ENCODE results near the gene WWC2.
"Not testable (repeated sequence)": the region's sequence is repeated elsewhere in the genome, so short reads cannot be mapped to it uniquely, and the experiment has no call there.

The WWC2 gene

DNA sequence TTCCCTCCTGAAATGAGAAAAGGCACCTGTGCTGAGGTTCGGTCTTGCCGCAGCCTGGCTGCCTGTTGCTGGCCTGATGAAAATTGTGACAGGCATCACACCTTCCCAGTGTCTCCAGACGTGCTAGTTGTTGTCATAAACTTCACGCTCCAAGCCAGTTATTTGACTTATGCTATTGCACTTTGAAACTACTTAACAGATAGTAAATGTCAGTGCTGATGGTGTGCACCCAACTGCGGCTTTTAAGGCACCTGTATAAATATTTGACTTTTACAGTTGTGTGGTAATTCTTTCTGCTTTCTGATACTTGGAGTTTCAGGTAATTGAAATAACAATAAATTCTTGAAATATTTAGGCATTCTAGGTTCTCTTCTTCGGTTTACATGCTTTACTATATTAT lies 1.8 kb downstream of the WWC2 start:
- DNase-seq (ENCODE audit: low spot score) = no peak

DNA sequence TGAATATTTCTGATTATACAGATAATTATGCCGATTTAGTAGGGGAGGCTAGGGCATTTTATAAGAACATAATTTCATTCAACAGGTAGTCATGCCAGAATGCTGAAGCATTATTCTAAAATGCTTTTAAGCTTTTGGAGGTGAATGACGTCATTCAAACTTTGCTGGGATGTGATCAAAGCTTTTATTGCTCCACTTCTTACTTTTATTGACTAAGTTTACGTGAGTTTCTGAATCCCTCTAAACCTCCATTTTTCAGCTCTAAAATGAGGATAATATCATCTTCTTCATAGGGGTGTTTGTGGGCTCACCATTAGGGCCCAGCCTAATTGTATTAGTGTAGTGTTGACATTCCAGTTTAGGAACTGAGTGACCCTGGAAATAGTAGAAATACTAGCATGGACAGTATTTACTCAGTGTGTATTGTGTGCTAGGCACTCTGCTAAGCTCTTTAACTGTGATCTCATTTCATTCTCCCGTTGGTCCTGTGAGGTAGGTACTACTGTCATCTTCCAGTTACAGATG lies 3.0 kb downstream of the WWC2 start:
- DNase-seq (ENCODE audit: low spot score) = no peak

DNA sequence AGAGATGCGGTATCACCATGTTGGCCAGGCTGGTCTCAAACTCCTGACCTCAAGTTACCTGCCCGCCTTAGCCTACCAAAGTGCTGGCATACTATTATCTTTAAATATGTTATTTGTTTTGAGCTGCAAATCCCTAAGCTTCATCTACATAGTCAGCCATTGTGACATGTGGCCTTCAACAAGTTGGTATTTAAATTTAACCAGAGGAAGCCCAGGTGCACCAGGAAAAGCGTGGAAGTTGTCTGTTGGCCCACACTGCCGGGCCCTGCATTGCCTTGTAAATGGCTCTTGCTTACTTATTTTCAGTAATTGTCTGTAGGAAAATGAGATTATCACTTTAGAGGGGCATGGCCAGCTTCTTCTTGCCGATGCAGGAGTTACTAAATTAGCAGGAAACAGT lies 6.0 kb downstream of the WWC2 start:
- DNase-seq (ENCODE audit: low spot score) = no peak

DNA sequence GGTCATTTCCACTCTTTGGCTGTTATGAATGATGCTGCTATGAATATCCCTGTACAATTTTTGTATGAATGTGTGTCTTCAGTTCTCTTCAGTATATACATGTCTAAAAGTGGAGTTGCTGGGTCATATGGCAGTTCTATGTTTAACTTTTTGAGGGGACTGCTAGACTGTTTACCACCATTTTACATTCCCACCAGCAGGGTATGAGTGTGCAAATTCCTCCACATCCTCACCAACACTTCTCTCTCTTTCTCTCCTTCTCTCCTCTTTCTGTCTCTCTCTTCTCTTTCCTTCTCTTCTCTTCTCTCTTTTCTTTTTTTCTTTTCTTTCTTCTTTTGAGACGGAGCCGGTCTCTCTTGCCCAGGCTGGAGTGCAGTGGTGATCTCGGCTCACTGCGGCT lies 7.8 kb downstream of the WWC2 start:
- no peak for DNase-seq (ENCODE audit: low spot score)

DNA sequence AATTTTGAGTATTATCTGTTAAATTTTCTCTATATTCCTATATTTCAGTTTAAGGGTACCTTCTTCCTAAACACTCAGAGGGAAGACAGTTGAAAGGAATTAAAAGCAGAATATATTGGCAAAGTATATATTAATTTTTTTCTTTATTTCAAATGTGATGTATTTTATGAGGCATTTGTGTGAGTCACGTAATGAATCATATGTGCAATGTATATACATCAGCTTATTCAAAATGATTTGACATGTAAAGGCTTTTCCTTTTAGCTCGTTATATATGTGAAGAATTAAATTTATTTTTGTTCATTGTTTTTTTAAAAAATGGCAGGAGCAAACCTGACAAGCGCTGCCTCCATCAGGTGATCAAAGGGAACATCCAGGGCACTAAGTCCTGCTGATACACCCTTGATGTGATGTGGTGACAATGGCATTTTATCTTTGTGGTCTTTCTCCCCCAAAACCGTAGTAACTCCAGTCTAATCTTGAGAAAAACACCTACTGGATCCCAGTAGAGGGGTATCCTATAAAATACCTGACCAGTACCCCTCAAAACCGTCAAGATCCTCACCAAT lies 8.9 kb downstream of the WWC2 start:
- no peak for DNase-seq (ENCODE audit: low spot score)

DNA sequence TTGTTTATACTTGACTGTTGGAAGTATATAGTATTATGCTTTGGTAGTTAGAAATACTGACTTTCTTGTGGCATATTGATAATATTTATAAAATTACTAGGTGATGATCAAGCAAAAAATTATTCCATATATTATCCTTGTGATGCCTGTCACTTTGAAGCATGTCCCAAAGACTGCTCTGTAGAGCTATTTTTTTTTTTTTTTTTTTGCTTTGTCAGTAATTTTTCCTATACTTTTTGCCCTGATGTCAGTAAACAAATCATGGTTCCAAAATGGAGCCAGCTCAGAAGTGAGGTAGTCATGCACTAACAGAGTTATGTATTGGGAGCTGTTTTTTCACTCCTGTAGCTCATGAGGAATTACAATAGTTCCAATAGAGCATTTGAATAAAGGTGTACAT lies 11.2 kb downstream of the WWC2 start:
- no peak for DNase-seq (ENCODE audit: low spot score)

DNA sequence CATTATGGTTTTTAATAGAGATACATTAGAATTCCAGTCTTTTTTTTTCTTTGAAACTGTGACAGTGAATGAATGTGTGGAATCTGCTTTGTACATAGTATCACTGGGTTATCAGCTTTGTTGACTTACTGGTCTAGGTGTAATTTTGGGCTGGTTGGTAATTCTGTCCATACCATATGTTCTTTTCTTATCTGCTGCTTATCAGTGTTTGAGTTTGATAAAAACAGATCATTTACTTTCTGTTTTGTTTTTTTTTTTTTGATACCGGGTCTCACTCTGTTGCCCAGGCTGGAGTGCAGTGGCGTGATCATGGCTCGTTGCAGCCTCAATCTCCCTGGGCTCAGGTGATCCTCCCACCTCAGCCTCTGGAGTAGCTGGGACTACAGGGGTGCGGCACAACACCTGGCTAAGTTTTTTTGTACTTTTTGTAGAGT lies 12.4 kb downstream of the WWC2 start:
- DNase-seq (ENCODE audit: low spot score) = no peak

DNA sequence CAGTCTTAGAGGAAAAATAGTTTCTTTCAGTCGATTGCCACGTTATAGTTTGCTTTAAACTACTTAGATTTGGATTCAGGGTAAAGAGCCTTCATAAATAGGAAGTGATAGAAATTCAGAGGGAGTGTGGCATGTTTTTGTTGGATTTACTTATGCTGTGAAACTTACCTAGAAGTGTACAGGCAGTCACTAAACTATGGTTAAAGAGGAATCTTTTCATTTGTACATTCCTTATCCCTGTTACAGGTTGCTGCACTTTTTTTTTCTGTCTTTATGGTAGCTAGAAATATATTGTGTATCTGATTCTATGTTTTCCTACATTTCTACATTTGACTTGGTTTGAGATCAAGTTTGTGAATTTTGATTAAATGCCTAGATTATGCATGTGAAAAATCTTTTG lies 19.1 kb downstream of the WWC2 start:
- DNase-seq (ENCODE audit: low spot score) = no peak

DNA sequence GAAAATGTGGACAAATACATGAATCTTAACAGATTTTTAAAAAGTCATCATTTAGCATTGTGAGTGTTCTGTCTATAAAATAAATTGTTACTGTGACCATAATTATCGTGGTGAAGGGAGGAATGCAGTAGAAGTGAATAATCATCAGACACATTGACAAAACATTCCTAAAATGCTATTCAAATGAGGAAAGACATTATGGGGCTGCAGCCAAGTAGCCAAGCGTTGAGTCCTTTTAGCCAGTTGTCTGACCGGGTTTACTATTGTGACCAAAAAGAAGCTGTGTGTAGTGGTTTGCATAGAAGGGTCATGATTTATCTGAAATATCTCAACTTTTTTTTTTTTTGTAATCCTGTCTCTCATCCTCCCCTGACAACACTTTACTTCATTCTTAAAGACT lies 19.5 kb downstream of the WWC2 start:
- peak; percentile 29 for DNase-seq (ENCODE audit: low spot score)

DNA sequence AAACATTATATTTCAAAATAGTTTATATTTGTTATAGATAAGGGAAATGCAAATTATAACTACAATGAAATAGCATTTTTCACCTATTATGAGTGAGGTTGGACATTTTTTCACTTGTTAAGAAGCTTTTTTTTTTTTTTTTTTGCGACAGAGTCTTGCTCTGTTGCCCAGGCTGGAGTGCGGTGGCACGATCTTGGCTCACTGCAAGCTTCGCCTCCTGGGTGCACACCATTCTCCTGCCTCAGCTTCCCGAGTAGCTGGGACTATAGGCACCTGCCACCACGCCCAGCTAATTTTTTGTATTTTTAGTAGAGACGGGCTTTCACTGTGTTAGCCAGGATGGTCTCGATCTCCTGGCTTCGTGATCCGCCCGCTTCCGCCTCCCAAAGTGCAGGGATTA lies 22.6 kb downstream of the WWC2 start:
- DNase-seq (ENCODE audit: low spot score) = not testable (repeated sequence)

DNA sequence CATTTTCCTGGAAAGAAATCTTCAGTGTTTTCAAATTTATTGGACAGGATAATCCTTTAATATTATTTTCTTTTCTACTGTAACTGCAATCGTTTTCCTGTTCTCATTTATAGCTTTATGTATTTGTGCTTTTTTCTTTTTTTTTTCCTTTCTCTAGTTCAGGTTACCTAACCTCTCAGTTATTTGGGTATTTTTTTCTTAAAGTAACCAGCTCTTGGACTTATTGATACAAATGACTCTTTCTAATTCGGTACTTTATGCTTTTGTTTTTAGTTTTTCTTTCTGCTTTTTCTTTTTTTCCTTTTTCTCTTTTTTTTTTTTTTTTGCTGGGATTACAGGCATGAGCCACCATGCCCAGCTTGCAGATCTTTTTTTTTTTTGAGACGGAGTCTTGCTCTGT lies 25.2 kb downstream of the WWC2 start:
- DNase-seq (ENCODE audit: low spot score) = no peak

DNA sequence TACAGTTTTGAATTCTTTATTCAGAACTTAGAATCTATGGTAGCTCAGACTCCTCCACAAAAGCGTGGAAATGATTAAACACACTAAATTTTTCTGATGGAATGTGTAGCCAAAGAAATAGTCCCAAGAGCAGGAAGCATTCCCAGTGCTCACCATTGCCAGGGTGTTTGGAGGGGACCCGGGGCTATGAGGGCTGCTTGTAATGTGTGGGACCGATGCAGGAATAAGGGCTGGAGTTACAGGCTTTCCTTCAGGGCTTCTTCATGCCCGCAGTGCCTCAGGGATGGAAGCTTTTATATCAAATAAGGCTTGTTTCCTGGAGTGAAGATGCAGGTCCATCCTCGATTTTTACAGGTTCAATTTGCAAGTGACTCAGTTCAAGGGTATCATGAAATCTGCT lies 25.8 kb downstream of the WWC2 start:
- DNase-seq (ENCODE audit: low spot score) = no peak

DNA sequence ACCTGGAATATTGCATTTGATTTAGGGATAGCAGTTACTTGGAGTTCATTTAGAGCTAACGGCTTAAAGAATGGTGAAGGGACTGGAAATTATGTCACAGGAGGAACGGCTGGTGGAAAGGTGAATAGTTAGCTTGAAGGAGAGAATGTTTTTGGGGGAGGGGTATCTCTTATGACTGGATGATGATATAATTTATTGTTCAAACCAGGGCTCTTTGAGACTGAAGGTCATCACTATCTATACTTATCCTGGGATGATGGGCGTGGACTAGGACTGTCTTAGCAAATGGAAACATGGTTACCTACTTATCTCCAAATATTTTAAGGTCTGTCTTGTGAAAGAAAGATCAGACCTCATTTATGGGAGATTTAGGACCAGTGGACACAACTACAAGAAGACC lies 30.1 kb downstream of the WWC2 start:
- DNase-seq (ENCODE audit: low spot score) = no peak

DNA sequence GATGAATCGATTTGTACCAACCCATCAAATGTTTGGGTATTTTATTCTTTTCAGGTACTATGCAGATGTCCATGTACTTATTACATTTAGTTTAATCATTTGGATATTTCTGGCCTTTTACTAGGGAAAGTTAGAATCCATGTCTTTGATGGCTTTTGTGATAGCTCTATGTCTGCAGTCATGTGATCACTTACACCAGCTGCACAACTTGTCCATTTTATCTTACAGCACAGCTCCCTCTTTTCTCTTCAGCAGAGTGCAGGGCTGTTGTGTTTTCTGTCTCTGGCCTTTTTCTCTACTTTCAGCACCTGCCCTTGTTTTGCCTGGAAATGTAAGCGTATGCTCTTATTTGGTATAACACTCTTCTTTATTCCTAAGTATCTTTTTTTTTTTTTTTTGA lies 30.6 kb downstream of the WWC2 start:
- no peak for DNase-seq (ENCODE audit: low spot score)

DNA sequence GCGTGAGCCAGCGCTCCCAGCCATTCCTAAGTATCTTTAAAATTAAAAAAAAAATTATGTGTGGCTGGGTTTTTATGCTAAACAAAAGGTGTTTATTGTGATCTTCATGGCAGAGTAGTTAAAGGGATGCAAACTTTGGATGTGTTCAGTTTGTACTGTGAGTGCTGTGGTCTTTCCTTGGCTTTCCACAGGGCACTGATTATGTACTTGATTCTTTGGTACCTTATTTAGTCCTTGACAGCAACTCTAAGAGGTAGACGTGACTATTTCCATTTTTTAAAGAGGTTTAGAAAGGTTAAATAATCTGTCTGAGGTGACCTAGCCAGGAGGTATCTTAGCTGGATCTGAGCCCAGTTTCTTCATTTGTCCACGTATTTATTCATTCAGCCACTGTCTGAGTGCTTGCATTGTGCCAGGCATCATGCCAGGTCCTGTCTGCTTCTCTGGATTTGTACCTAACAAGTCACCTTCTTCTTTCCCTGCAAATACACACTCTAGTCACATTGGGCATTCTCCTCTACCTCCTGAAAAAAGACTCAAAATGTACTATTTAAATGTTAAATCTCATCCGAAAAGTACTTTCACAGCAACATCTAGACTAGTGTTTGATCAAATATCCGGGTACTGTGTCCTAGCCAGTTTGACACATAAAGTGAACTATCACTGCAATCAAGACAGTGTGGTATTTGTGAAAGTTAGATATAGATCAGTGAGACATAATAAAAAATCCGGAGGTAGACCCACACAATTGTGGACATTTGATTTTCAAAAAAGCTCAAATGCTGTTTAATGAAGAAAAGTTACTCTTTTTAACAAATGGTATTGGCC lies 31.5 kb downstream of the WWC2 start:
- peak; percentile 50 for DNase-seq (ENCODE audit: low spot score)

DNA sequence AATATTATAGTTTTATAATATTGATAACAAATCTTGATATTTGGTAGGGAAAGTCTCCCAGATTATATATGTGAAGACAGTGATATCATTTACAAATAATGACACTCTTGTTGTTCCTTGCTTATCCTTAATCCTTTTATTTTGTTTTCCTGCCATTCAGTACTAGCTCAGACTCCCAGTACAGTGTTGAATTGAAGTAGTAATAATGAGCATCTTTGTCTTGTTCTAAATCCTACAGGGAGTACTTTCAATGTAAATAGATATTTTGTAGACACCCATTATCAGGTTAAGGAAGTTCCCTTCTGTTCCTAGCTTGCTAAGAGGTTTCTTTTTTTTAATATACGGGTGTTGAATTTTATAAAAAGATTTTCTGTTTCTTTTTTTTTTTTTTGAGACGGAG lies 33.0 kb downstream of the WWC2 start:
- no peak for DNase-seq (ENCODE audit: low spot score)

DNA sequence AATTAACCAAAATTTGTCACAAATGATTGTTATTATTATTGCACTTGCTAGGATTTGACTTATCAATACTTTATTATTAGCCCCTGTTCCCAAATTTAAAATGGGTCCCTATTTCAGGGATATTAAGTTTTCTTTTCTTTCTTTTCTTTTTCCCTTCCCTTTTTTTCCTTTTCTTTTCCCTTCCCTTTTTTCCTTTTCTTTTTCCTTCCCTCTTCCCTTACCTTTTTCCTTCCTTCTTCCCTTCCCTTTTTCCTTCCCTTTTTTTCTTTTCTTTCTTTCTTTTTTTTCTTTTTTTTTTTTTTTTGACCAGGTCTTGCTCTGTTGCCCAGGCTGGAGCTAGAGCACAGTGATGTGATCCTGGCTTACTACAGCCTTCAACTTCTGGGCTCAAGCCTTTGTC lies 33.8 kb downstream of the WWC2 start:
- no peak for DNase-seq (ENCODE audit: low spot score)

DNA sequence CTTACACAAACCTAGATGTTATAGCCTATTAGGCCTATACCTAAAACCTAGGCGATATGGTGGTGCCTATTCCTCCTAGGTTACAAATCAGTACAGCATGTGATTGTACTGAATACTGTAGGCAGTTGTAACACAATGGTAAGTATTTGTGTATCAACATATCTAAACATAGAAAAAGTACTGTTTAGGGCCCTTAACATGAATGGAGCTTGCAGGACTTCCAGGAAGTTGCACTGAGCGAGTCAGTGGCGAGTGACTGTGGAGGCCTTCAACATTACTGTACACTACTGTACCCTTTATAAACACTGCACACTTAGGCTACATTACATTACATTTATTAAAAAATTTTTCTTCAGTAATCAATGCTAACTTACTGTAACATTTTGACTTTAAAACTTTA lies 37.8 kb downstream of the WWC2 start:
- no peak for DNase-seq (ENCODE audit: low spot score)

DNA sequence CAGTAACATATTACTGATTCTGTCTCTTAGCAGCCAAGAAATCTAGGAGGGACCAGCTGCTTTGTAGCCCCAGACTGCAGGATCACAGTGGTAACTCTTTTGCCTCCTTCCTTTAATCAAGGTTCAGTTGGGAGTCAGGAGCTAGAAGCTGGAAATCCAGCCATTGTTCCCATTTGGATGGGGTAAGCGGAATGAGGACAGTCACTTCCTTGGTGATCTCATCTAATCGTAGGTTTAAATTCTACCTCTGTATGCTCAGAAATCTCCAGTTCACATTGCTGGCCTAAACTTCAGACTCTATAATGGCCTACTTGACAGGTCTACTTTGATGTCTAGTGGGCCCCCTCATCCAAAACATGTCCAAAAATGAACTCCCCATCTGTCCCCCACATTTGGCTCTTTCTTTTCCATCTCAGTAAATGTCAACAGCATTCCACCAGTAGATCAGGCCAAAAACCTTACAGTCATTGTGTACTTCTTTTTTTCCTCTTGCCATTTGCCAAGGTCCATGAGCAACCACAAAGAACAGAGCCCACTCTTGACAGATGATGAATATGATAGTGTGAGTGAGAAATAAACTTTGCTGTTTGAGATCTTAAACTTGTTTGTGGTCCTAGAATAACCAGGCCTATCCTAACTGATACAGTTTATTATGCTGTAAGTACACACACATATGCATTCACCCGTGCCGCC lies 40.1 kb downstream of the WWC2 start:
- DNase-seq (ENCODE audit: low spot score) = no peak

DNA sequence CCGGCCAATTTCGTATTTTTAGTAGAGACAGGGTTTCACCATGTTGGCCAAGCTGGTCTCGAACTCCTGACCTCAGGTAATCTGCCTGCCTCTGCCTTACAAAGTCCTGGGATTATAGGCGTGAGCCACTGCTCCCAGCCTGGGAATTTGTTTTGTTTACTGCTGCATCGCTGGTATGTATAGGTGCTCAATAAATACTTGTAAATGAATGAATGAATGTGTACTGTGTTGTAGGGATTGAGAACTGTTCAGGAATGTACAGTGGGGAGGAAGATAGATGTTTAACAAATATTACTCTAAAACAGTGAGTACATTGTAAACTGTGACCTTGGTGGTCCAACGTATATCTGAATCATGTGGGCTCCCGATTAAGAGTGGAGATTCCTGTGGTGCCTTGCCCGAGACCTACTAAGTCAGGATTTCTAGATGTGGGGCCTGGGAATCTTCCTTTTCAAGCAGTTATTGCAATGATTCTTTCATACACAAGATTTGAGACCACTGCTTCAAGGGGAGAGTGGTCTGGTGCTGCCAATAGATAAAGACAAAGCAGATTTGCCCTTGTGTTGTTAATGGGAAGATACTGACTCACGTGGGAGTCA lies 41.0 kb downstream of the WWC2 start:
- no peak for DNase-seq (ENCODE audit: low spot score)

DNA sequence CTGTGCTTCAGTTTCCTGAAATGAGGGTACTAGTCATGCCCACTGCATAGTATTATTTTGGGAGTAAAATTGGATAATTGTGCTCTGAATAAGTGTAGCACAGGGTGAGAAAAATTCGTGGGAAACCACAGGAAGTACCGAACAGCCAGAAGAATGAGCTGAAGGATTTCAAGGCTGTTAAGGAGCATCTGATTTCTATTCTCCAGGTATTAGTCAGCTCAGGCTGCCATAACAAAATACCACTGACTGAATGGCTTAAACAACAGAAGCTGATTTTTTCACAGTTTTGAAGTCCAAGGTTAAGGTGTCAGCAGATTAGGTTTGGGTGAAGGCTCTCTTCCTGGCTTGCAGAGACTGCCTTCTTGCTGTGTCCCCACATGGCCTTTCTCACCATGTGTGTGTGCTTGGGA lies 41.9 kb downstream of the WWC2 start:
- DNase-seq (ENCODE audit: low spot score) = no peak

DNA sequence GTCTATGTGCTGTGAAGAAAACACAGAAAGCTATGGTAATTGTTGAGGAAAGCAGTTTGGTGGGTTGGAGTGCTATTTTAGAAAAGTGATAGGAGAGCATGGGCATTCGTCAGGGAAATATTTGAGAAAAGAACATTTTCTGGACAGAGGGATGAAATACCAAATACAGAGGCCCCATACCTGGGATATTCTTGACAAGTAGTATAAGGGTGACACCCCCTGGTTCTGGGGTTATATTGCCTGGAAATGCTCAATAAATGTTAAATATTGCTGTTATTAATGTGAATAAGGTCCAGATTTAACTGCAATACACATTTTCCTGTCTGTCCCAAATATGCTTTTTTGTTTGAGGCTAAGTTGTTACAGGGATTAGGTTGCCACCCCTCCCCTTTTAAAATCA lies 42.9 kb downstream of the WWC2 start:
- no peak for DNase-seq (ENCODE audit: low spot score)
